HG02763 (cell line): ENCODE data around the gene ENDOD1.
A peak's percentile ranks its signal among the peaks of the same experiment; 100 is the strongest.

Source experiments
- ATAC-seq: cut with Tn5 transposase; IDR thresholded peaks from one replicate; pipeline ENCODE4 v1.9.1; 2021; ENCODE audit warnings: mild to moderate bottlenecking, moderate library complexity; ENCODE audit not compliant: unreplicated experiment

ENDOD1 gene

DNA sequence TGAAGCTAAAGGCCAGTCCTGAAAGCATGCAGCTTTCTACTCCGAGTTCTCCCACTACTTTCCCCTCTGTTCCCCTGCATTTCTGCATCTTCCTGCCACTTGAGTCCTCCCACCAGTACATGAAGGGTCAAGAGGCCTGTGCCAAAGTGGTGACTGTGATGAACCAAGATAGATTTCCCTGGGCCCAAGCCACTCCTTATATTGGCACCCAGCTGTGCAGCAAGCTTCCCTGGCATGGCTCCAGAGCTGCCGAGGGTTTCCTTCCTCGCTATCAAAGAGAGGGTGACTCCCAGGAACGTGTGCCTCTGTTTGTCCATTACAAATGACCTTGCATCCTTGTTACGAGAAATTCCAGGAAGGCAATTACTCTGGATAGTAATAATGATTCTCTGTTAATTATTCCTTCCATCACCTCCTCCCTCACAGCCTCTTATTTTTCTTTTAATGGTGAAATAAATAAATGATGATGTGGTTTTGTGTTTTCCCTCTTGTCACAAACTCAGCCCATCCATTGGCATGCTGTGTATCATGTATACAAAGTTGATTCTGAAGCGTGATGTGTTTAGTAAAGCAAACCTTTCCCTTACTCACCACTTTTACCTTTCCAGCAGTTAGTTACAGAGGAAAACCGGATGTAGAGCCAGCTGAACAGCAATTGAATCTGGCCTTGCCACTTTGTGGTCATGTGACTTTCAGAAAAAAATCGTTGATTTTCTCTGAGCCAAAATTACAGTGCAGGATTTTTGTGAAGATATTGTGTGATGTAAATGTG is 14.7 kb upstream of the ENDOD1 start:
- ATAC-seq = no peak

DNA sequence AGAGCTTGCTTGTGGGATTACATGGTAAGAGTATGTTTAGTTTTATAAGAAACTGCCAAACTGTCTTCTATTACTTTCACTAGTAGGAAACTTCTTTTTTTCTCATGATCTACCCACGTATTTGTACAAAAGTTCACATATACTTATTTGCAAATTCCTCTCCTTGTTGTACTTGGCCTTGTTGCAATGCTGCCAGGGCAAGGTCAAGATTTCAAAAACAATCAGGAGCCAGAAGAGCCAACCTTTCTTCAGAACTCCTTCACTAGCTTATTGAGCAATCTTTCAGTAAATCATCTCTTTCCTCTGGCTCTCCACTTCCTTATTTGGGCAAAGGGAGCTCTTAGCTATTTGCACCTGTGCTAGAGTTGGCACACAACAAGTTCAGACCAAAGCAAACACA is 13.2 kb upstream of the ENDOD1 start:
- ATAC-seq = peak; percentile 59

DNA sequence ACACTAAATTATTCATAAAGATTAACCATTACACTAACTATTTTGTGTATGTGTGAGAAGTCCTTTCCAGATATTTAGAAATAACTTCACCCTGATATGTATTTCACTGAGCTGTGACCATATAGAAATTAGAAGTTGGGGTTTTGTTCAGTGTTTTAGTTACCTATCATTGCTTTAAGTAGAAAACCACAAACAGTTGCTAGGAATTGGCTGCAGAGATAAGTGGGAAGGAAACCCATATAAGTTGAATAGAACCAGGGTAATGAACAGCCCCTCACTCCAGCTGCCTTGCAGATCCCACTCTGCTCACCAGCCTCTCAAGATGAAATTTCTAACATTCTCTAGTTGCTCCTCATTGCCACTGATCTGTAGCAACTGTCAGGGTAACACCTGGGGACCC is 12.7 kb upstream of the ENDOD1 start:
- no peak for ATAC-seq

DNA sequence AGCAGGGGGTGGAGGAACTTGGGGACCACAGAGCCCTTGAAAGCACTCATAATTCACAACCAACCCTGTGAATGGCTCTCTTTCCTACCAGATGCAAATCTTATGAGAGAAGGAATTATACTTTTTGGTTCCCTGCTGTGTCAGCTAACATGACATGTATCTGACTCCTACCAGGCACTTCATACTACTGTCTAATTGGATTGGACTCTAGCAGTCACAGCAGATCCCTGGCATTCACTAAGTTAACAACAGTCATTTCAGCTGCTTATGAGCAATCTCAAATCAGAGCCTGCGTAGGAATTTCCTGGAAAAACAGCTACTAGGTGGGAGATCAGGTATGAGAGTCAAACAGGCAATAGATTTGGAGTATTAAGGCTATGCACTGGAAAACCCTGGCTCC is 11.1 kb upstream of the ENDOD1 start:
- no peak for ATAC-seq

DNA sequence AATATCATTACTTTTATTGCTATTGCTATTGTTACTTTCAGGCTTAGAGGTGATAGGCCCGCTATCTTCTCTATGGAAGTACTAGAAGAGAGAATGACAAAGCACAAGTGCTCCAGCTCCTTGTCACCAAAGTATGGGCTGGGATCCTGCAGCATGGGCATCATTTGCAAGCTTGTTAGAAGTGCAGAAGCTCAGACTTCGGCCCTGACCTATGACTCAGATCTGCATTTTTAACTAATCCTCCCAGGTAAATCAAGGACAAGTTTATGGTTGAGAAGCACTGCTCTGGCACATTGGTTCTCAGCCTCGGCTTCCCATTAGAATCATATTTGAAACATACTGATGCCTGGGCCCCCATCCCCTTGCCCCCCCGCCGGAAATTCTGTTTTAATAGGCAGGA is 8.6 kb upstream of the ENDOD1 start:
- ATAC-seq = no peak

DNA sequence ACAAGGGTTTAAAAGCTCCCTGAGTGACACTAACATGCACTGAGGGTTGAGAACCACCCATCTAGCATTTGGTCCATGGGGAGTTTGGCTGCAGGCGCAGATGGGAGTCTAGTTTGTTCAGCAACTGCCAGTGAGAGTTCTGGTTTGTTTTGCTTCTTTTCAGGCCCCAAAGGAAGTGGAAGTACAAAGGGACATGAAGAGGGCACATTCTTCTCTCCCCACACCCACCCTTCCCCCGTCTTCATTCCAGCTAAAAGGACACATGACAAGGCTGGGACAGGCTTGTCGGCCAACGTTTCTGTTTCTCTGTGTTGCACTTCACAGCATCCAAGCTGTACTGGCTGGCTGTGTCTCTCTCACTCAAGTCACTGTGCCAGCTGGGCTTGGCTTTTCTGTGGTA is 8.2 kb upstream of the ENDOD1 start:
- ATAC-seq = no peak

DNA sequence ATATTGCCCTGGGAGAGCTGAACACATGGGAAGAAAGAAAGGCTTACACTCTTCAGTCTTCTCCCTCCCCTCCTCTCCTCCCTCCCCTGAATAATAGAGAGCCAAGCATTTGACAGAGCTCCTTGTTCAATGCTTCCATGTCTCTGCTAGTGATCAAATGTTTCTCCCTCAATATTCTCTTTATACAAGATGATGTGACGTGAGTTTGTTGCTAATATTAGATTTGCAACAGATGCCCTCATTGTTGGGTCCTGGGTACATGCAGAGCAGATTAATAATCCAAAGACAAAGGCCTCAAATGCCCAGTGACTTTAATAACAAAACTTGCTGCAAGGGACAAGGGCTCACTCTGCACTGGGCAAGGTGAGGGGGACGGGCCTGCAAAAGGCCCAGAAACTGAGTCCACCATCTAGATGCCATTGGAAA is 7.1 kb upstream of the ENDOD1 start:
- no peak for ATAC-seq

DNA sequence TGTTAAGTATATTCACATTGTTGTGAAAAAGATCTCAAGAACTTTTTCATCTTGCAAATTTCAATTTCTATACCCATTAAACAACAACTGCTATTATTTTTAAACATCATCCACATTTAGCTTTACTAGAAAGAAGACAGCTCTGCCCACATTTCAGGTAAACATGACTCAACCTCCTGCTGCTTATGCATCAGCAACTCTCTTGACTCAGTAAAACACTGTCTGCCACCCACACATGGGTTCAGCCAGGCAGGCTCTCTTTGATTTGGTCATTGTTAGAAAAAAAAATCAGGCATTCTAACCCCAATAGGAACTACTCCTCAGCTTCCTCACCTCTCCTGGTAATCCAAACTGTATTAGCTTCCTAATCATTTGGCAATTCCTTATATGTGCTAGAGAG is 5.1 kb upstream of the ENDOD1 start:
- ATAC-seq = peak; percentile 29

DNA sequence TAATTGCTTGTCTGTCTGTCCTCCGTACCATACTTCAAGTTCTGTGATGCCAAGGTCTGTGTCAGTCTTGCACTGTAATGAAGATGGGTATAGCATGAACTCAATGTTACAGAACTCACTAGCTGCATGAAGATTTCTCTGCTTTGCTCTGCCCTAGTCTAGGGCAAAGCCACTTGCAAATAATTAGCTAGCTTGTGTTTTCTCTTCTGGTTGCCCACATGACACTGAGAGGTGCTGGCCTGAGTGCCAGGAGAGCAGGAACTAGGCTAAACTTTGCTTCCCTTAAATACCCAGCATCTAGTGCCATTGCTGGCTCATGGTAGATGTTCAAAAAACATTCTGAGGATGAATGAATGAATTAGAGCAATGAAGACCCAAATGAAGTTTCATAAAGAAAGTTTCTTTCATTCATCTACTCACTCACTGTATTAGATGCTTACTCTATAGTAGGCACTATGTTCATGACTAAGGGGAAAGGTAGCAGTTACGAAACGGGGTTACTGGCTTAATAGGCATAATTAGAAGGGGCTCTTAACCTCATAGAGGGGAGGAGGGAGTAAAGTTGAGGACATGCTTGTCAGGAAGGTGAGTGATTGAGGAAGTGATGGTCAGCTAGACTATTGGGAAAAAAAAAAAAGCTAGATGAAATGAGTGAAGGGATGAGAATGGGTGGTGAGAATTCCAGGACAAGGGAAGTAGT is 4.4 kb upstream of the ENDOD1 start:
- ATAC-seq = no peak

DNA sequence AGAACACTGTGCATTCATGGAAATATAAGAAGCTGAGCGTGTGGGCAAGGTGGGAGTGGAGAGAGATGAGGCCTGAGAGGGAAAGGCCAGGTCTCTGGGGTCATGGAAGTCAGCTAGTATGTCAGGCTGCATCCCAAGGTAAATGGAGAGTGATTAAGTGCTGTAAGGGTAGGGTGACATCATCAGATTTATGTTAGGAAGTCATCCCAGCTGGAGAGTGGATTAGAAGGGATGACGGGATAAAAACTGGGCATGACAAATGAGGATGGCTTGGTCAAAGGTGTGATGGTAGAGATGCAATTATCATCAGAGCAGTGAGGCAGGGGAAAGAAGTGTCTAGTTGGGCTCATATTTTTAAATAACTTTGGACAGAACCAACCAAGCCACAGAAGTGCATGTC is 3.5 kb upstream of the ENDOD1 start:
- ATAC-seq = no peak

DNA sequence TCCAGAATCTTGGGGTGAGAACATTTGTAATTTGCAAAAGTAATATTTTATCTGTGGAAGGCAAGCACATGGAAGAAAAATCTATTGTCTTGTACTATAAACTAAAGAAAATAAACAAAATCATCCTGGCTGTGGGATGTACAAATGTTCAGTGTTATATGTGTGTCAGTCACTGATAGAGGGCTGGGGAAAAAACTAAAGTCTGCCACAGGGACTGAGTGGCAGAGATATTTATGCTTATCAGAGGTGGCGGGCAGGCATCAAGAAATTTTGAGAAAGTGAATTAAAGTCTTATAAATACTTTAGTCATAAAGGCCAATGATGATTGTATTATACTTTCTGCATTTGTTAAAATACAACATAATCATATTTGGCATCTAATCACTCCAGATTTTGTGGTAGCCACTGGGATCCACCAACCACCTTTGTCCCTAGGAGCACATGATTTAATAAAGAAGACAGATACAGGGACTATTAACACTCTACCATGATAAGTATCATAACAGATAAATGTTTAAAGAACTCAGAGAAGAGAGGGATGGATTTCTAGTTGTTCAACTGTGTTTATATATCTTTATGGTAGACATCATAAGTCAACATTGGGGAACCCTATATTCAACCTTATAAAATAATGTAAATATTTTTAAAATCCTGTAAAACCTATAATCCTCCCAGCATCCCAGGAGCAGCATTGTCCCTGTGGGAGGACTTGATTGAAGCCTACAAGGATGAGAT is 2.6 kb upstream of the ENDOD1 start:
- no peak for ATAC-seq

DNA sequence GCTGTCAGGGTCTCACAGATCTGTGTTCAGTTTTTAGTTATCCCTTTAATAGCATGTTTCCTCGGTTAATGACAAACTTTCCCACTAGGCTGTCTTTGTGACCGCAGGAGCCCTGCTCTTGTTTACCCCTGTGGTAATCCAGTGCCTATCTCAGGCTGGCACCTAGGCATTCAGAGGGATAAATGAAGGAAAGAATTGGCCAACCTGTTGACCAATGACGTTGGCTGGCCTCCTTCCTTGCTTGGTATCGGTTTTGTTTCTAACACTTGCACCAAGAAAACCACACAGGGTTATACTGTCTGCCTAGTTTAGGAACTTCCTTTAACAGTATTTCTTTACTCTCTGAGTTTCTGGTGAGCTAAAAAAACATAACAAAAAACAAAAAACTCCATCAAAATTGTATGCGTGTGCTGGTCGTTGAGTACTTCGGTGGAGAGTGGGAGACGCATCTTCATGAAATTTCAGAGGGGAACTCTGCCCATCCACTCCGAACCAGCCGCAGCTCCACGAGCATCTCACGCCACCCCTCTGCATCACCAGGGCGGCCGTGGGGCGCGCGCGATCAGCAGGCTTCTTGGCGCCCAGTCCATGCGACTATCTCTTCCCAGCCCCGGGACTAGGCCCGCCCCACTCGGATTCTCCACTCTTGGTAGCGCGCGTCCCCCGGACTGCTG is 563 bp upstream of the ENDOD1 start:
- peak; percentile 50 for ATAC-seq

DNA sequence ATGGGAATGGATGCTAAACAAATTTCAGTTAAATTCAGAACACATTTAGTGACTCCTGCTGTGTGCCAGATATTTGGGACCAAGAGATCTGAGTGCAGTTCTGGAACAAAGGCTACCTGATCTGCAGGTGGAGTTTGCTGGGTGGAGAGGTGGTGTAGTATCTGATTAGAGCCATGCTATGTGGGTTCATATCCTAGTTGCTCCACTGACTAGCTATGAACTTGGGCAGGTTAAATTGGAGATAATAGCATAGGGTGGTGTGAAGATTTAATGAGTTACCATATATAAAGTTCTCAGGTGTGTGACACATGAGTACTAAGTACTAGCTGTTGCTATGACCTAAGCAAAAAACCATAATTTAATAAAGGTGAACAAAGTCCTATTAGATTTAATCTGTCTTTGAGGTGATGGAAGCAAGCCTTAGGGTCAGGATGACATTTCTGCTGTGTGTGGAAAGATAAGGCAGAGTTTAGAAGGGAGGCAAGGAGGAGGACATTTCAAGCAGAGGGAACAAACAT is 2.1 kb downstream of the ENDOD1 start:
- ATAC-seq = no peak

DNA sequence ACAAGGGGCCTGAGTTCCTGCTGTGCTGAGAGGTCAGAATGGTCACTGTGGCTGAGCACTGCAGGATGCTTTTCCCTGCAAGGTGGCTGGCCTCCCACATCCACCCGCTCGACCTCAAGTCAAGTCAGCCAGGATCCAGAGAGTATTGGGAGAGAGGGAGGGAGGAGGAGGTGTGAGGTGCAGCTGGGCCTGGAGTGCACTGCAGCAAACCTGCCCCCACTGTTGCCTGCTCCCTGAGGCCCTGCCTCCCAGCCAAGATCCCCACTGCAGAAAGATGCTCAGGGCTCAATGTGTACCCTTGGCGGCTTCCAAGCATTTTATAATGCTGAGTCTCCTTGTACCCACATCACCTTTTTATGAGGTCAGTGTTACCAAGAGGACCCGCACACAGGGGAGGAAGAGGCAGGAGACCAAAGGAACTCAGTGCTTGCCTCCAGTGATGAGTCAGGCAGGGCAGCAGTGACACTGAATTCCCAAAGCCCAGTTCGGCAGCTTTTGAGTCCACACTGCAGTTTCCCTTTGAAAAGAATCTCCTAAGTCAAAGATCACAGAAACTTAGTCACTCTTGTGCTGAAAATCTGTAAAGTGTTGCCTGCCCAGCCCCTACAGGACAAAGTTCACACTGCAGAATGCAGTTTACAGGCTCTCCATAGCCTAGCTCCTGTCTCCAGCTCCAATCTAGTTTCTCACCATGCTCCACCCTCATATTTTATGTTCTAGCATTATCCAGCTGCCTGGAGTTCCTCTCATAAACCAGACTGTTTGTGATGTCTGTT is 3.1 kb downstream of the ENDOD1 start:
- no peak for ATAC-seq

DNA sequence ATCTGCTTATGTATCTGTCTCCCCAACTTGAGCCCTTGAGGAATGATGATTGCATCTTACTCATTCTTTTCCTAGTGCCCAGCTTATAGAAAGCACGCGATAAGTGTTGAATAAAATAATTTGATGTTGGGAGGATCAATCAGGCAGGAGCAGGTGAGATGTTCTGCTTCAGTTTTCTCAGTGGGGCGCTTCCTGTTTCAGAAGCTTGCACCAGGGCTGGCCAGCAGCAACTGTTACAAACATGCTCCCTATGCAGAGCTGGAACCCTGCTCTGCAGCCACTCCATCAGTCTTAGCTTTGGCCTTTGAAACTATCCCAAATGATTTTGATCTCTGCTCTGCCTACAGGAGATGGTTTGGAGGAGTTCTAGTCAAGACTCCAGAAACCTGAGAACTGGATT is 3.9 kb downstream of the ENDOD1 start:
- ATAC-seq = no peak

DNA sequence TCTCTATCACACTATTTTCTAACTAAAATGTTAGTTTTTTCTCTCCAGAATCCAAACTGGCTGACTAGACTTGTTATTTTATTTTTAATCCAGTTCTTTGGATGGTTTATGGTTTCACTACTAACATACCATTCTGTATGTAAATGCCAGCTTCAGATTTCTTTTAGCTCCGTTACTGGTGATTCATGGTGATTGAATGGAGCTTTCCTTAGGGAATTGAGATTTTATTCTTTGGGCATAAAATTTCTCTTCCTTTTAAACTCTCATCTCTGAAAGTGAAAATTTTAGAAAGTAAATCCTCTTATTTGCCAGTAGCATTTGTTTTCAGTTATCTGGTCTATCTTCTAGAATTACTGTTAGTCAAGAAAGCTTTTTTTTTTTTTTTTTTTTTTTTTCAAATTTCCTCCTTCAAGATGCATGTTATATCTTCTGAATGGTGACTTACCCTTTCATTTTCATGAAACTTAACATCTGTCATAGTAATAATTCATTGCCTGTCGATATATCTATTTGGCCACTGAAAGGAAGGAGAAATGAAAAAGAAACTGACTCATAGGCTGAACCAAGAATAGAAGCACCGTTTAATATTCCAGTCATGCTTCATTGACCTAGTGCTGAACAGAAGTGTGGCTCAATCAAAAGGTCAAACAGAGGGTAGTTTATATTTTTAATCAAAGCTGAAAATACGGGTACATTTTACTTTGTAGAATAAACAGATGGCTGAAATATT is 6.4 kb downstream of the ENDOD1 start:
- peak; percentile 77 for ATAC-seq

DNA sequence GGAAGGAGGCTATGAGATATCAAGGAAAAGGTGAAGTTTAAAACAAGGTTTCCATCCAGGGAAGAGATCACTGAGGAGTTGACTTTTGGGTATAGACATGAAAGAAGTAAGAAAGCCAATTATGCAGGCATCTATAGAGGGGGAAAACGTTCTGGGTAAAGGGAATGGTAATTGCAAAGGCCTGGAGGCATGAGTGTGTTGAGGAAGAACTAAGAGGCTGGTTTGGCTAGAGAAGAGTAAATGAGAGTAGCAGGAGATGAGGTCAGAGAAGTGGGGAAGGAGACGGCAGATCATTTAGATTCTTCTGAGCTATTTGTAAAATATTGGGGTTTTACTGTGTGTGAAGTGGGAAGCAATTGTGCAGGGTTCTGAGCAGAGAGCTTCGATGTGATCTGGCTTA is 7.6 kb downstream of the ENDOD1 start:
- no peak for ATAC-seq

DNA sequence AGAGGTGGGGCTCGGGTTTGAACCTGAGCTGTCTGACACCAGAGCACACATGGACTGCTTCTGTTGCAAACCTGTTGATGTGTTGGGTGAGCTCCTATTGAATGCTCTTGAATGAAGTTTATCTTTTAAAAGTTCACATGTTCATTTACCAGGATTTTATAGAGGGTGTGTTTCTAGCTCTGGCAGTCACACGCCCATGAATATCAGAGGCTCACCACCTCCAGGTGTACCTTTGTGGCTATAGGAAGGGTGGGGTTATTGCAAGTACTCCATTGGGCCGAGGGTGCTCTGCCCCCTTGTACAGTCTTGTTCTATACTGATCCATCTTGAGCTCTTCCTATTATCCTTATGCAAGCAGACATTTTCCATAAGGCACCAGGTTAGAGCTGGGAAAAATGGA is 9.2 kb downstream of the ENDOD1 start:
- ATAC-seq = no peak

DNA sequence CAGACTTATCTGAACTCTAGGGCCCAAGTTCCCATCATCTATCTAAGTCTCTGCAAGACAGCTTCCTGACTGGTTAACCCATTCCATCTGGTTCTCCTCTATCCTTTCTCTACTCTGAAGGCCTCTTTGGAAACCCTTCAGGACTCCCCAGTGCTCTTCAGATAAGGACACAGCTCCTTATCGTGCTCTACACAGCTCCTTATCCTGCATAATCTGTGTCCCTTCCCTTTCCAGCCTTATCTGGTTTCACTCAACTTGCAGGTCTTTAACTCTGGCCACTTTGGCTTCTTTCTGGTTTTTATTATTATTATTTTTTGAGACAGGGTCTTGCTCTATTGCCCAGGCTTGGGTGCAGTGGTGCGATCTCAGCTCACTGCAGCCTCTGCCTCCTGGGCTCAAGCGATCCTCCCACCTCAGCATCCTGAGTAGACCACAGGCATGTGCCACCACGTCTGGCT is 10.6 kb downstream of the ENDOD1 start:
- no peak for ATAC-seq
